ENCODE data around the gene SPATA19. TPM values are rescaled to one million over a fixed set of nuclear protein-coding genes. Genes with fewer than 3 reads are reported as not detected.

The SPATA19 gene
- total RNA-seq, 4 donors from 2014 or later, result not detected

- DNase-seq (no peak), ATAC-seq (no peak)
- in situ Hi-C loops (cut with MboI; ENCODE audit: low sequenced_read_pairs in 4 of 4), result loop anchor here in 1 of 4 donors (25.0 kb wide), 1 partner anchor 707 kb away; no protein-coding TSS in a partner anchor
- TF ChIP-seq POLR2A (IDR thresholded peaks at IDR 0.05) (no peak), CTCF (IDR thresholded peaks at IDR 0.05 in 4 of 5, conservative IDR thresholded peaks at IDR 0.05 in 1 of 5) (no peak)
- H3K9me3 ChIP-seq, result no peaks in the 10 kb centered on the region
- H3K27ac ChIP-seq, result no peak overlapping the region
- H3K4me1 ChIP-seq, result no peaks in the 10 kb centered on the region
- no peaks in the 10 kb centered on the region for H3K27me3 ChIP-seq
- H3K36me3 ChIP-seq, result no peaks in the 10 kb centered on the region
- no peak overlapping the region for H3K4me3 ChIP-seq
- intact Hi-C loops (cut with DNase I; ENCODE audit: low total_unique reads), result no loop called here
Observed at GRCh38 chr11:133844217-133844616, 1.1 kb downstream of the SPATA19 start.

- no peak for TF ChIP-seq POLR2A (IDR thresholded peaks at IDR 0.05)
- no peak for TF ChIP-seq CTCF (IDR thresholded peaks at IDR 0.05 in 4 of 5, conservative IDR thresholded peaks at IDR 0.05 in 1 of 5)
- H3K4me1 ChIP-seq, result no peaks in the 10 kb centered on the region
- no peak overlapping the region for H3K27ac ChIP-seq
- H3K9me3 ChIP-seq, result no peaks in the 10 kb centered on the region
- no peak overlapping the region for H3K4me3 ChIP-seq
- no peak for ATAC-seq
- no peaks in the 10 kb centered on the region for H3K27me3 ChIP-seq
- in situ Hi-C loops (cut with MboI; ENCODE audit: low sequenced_read_pairs in 4 of 4) (loop anchor here in 1 of 4 donors (25.0 kb wide), 1 partner anchor 706 kb away; no protein-coding TSS in a partner anchor), intact Hi-C loops (cut with DNase I; ENCODE audit: low total_unique reads) (no loop called here)
- no peaks in the 10 kb centered on the region for H3K36me3 ChIP-seq
- DNase-seq, result no peak
Observed at GRCh38 chr11:133843454-133843987, 1.8 kb downstream of the SPATA19 start.

GRCh38 chr11:133842730-133843129 lies 2.6 kb downstream of the SPATA19 start:
- H3K4me1 ChIP-seq, result no peaks in the 10 kb centered on the region
- in situ Hi-C loops (cut with MboI; ENCODE audit: low sequenced_read_pairs in 4 of 4), result loop anchor here in 1 of 4 donors (25.0 kb wide), 1 partner anchor 705 kb away; no protein-coding TSS in a partner anchor
- ATAC-seq (no peak), DNase-seq (no peak)
- intact Hi-C loops (cut with DNase I; ENCODE audit: low total_unique reads), result no loop called here
- TF ChIP-seq POLR2A (IDR thresholded peaks at IDR 0.05), result no peak
- no peak for TF ChIP-seq CTCF (IDR thresholded peaks at IDR 0.05 in 4 of 5, conservative IDR thresholded peaks at IDR 0.05 in 1 of 5)
- H3K9me3 ChIP-seq, result no peaks in the 10 kb centered on the region
- H3K27me3 ChIP-seq, result no peaks in the 10 kb centered on the region
- H3K27ac ChIP-seq, result no peak overlapping the region
- H3K36me3 ChIP-seq, result no peaks in the 10 kb centered on the region
- no peak overlapping the region for H3K4me3 ChIP-seq

- no peak for ATAC-seq
- no peak overlapping the region for H3K27ac ChIP-seq
- no peak overlapping the region for H3K4me3 ChIP-seq
- DNase-seq, result no peak
- TF ChIP-seq CTCF (IDR thresholded peaks at IDR 0.05 in 4 of 5, conservative IDR thresholded peaks at IDR 0.05 in 1 of 5) (no peak), POLR2A (IDR thresholded peaks at IDR 0.05) (no peak)
- in situ Hi-C loops (cut with MboI; ENCODE audit: low sequenced_read_pairs in 4 of 4) (loop anchor here in 1 of 4 donors (25.0 kb wide), 1 partner anchor 705 kb away; no protein-coding TSS in a partner anchor), intact Hi-C loops (cut with DNase I; ENCODE audit: low total_unique reads) (no loop called here)
- H3K27me3 ChIP-seq, result no peaks in the 10 kb centered on the region
- no peaks in the 10 kb centered on the region for H3K36me3 ChIP-seq
- H3K9me3 ChIP-seq, result no peaks in the 10 kb centered on the region
- H3K4me1 ChIP-seq, result no peaks in the 10 kb centered on the region
Observed at GRCh38 chr11:133842053-133842452, 3.3 kb downstream of the SPATA19 start.
